Naive thymus-derived CD8-positive, alpha-beta T cell (primary cell): ENCODE results near the gene GPC6. TPM values are rescaled to one million over a fixed set of nuclear protein-coding genes. Genes with fewer than 3 reads are reported as not detected.

Source experiments
- ATAC-seq, 2 donors: fragments of 150-1000 bp; cut with Tn5 transposase in 1 of 2; sonication (Bioruptor Pico), chemical (Tn5 transposase) in 1 of 2; 1 replicate in 1 of 2; 2 replicates in 1 of 2; pipeline ENCODE4 v1.10.0; 2021; ENCODE audit warnings: mild to moderate bottlenecking in 2 of 2, moderate library complexity in 2 of 2
- POLR2A ChIA-PET: fragments of 350-600 bp; sonication (Branson Sonifier 250); formaldehyde crosslinking; loops from one replicate; lab custom pipeline; 2021; ENCODE audit warnings: antibody characterized with exemption; lab: Charles Lee
- DNase-seq, 10 donors: peaks; one replicate each; pipeline versions ENCODE4 v3.0.0 to v3.0.0-alpha.2; 2020 to 2022
- H3K27ac Mint-ChIP-seq, 10 donors: one replicate each; pipeline ENCODE4 v1.8.0; 2020 to 2022; ENCODE audit warnings: mild to moderate bottlenecking in 10 of 10, mixed read lengths in 10 of 10, moderate library complexity in 4 of 10, inconsistent platforms in 1 of 10
- H3K27me3 Mint-ChIP-seq, 5 donors: one replicate each; pipeline ENCODE4 v1.8.0; 2021 to 2022; ENCODE audit warnings: mixed read lengths in 5 of 5
- H3K36me3 Mint-ChIP-seq, 3 donors: one replicate each; pipeline ENCODE4 v1.8.0; 2020 to 2022; ENCODE audit warnings: mixed read lengths in 3 of 3, mild to moderate bottlenecking in 2 of 3, inconsistent platforms in 1 of 3
- H3K4me1 Mint-ChIP-seq, 4 donors: one replicate each; pipeline ENCODE4 v1.8.0; 2021 to 2022; ENCODE audit warnings: mixed read lengths in 4 of 4
- H3K4me3 Mint-ChIP-seq, 10 donors: one replicate each; pipeline ENCODE4 v1.8.0; 2020 to 2022; ENCODE audit warnings: mild to moderate bottlenecking in 10 of 10, mixed read lengths in 10 of 10, moderate library complexity in 6 of 10, inconsistent platforms in 1 of 10
- H3K9me3 Mint-ChIP-seq, 9 donors: one replicate each; pipeline ENCODE4 v1.8.0; 2020 to 2022; ENCODE audit warnings: mixed read lengths in 9 of 9, mild to moderate bottlenecking in 3 of 9, inconsistent platforms in 1 of 9, moderate library complexity in 1 of 9
- polyA plus RNA-seq, 3 donors: library from polyadenylated mRNA; unstranded; fragments of 300-500 nt; fragmentation: Illumina TruSeq; gene quantifications; one replicate each; pipeline ENCODE4 v1.2.3, GENCODE V29; 2021
- total RNA-seq, 8 experiments: library from RNA in 2 of 8; stranded (reverse) in 2 of 8; gene quantifications; one replicate each; pipeline ENCODE4 v1.2.3 and lab custom pipeline; 2021 to 2026

GPC6 gene
- total and polyA plus RNA-seq, 5 experiments from 2014 or later, result not detected

GRCh38 chr13:93769607-93770006 lies 543.0 kb downstream of the GPC6 start:
- Mint-ChIP-seq H3K9me3 (no peaks in the 10 kb centered on the region), H3K4me1 (peaks cover 0 to 1% (median 0%) of the 10 kb centered on the region in 4 donors), H3K4me3 (no peak overlapping the region), H3K27ac (no peak overlapping the region), H3K27me3 (peaks cover 0 to 10% (median 2%) of the 10 kb centered on the region in 5 donors), H3K36me3 (no peaks in the 10 kb centered on the region)
- POLR2A ChIA-PET, result no interaction called here
- DNase-seq (no peak), ATAC-seq (no peak)

- DNase-seq (no peak), ATAC-seq (no peak)
- Mint-ChIP-seq H3K4me1 (peaks cover 0 to 1% (median 0%) of the 10 kb centered on the region in 4 donors), H3K9me3 (no peaks in the 10 kb centered on the region), H3K27ac (no peak overlapping the region), H3K4me3 (no peak overlapping the region), H3K27me3 (peaks cover 0 to 10% (median 2%) of the 10 kb centered on the region in 5 donors), H3K36me3 (no peaks in the 10 kb centered on the region)
- POLR2A ChIA-PET, result no interaction called here
Observed at GRCh38 chr13:93771227-93771626, 544.6 kb downstream of the GPC6 start.

GRCh38 chr13:93771782-93772181 lies 545.2 kb downstream of the GPC6 start:
- Mint-ChIP-seq H3K4me3 (no peak overlapping the region), H3K27ac (no peak overlapping the region), H3K9me3 (no peaks in the 10 kb centered on the region), H3K36me3 (no peaks in the 10 kb centered on the region), H3K27me3 (peaks cover 0 to 10% (median 2%) of the 10 kb centered on the region in 5 donors), H3K4me1 (peaks cover 0 to 1% (median 0%) of the 10 kb centered on the region in 4 donors)
- DNase-seq (no peak), ATAC-seq (no peak)
- POLR2A ChIA-PET, result no interaction called here

DNA sequence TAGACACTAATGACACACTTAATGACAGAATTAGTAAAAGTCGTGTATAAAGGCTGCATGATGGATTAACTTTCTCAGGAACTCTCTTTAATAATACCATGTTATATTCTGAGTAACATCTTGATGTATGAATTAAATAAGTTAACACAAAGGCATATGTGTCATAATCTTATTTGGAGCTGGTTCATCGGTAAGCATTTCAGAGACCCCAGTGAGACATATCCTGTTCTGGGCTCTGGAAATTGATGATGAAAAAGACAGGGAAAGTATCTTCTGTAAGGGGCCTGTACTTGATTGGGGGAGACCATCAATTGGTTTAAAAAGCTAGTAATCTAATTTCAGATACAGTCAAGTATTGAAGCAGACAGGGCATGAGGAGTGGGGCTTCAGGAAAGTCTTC lies 547.9 kb downstream of the GPC6 start:
- Mint-ChIP-seq H3K27me3 (peaks cover 0 to 6% (median 2%) of the 10 kb centered on the region in 5 donors), H3K4me3 (no peak overlapping the region), H3K4me1 (no peaks in the 10 kb centered on the region), H3K9me3 (no peaks in the 10 kb centered on the region), H3K36me3 (no peaks in the 10 kb centered on the region), H3K27ac (no peak overlapping the region)
- POLR2A ChIA-PET, result no interaction called here
- no peak for DNase-seq
- no peak for ATAC-seq

- no peaks in the 10 kb centered on the region for H3K4me1 Mint-ChIP-seq
- no peak for DNase-seq
- POLR2A ChIA-PET, result no interaction called here
- no peaks in the 10 kb centered on the region for H3K9me3 Mint-ChIP-seq
- ATAC-seq, result no peak
- H3K4me3 Mint-ChIP-seq, result no peak overlapping the region
- no peak overlapping the region for H3K27ac Mint-ChIP-seq
- H3K36me3 Mint-ChIP-seq, result no peaks in the 10 kb centered on the region
- H3K27me3 Mint-ChIP-seq, result peaks cover 0 to 5% (median 0%) of the 10 kb centered on the region in 5 donors
Observed at GRCh38 chr13:93775027-93775426, 548.4 kb downstream of the GPC6 start.

DNA sequence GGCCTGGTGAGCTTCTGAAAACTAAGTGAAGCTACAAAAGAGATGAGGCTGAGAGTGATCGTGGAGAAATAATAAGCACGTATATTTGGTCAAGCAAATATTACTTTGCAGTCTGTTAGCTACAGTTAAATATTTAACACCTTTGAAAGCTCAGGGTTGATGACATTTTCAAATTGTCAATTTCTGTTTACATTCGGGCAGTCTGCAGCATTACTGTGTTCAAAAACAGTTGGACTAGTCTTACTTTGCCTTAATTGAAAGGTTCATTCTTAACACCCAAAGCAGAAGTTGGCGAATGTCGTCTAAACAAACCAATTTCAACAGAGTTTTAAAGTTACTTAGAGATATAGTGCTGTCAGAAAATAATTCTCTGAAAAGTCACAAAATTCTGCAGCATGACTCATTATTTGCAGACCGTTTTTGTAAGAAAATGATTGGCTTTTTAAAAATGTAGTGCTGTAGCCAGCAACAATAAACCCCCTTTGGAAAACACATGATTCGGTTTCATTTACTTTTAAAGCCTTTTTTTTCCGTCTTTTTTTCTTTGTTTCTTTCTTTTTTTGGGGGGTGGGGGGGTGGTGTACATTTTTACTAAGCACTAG lies 549.0 kb downstream of the GPC6 start:
- Mint-ChIP-seq H3K9me3 (no peaks in the 10 kb centered on the region), H3K27ac (no peak overlapping the region), H3K4me3 (no peak overlapping the region), H3K4me1 (no peaks in the 10 kb centered on the region), H3K27me3 (peaks cover 0 to 5% (median 0%) of the 10 kb centered on the region in 5 donors), H3K36me3 (no peaks in the 10 kb centered on the region)
- POLR2A ChIA-PET, result no interaction called here
- ATAC-seq (no peak), DNase-seq (no peak)

- POLR2A ChIA-PET, result no interaction called here
- no peaks in the 10 kb centered on the region for H3K36me3 Mint-ChIP-seq
- no peak overlapping the region for H3K4me3 Mint-ChIP-seq
- H3K4me1 Mint-ChIP-seq, result no peaks in the 10 kb centered on the region
- peaks cover 0 to 1% (median 0%) of the 10 kb centered on the region in 9 donors for H3K9me3 Mint-ChIP-seq
- H3K27me3 Mint-ChIP-seq, result peaks cover 0 to 5% (median 0%) of the 10 kb centered on the region in 5 donors
- ATAC-seq, result no peak
- no peak for DNase-seq
- no peak overlapping the region for H3K27ac Mint-ChIP-seq
Observed at GRCh38 chr13:93776936-93777335, 550.3 kb downstream of the GPC6 start.

DNA sequence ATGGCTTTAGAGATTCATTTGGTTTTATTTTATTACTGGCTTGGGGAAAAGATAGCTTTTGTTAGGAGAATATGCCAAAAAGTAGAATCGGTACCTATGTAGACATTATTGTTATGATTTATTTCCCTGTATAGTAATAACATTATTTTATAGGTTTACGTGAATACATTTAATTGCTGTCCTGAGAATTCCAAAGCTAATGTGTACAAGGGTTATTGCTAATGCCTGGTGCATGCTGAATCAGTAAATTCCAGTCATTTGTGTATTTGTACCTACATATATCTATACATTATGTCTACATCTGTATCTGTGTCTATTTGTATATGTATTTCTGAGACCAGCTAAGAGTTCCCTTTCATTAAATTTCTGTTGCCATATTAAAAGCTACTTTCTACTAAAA lies 550.9 kb downstream of the GPC6 start:
- no peak overlapping the region for H3K27ac Mint-ChIP-seq
- DNase-seq (no peak), ATAC-seq (no peak)
- no peaks in the 10 kb centered on the region for H3K4me1 Mint-ChIP-seq
- H3K27me3 Mint-ChIP-seq, result peaks cover 0 to 1% (median 0%) of the 10 kb centered on the region in 5 donors
- POLR2A ChIA-PET, result no interaction called here
- H3K4me3 Mint-ChIP-seq, result no peak overlapping the region
- no peaks in the 10 kb centered on the region for H3K36me3 Mint-ChIP-seq
- peaks cover 0 to 4% (median 0%) of the 10 kb centered on the region in 9 donors for H3K9me3 Mint-ChIP-seq

GRCh38 chr13:93778548-93778947 lies 551.9 kb downstream of the GPC6 start:
- no peak overlapping the region for H3K4me3 Mint-ChIP-seq
- POLR2A ChIA-PET, result no interaction called here
- no peak for DNase-seq
- peaks cover 0 to 14% (median under 1%) of the 10 kb centered on the region in 9 donors for H3K9me3 Mint-ChIP-seq
- H3K36me3 Mint-ChIP-seq, result no peaks in the 10 kb centered on the region
- no peak for ATAC-seq
- H3K27me3 Mint-ChIP-seq, result peaks cover 0 to 10% (median 0%) of the 10 kb centered on the region in 5 donors
- no peak overlapping the region for H3K27ac Mint-ChIP-seq
- no peaks in the 10 kb centered on the region for H3K4me1 Mint-ChIP-seq

GRCh38 chr13:93784191-93784590 lies 557.6 kb downstream of the GPC6 start:
- peaks cover 0 to 19% (median 2%) of the 10 kb centered on the region in 9 donors for H3K9me3 Mint-ChIP-seq
- POLR2A ChIA-PET, result no interaction called here
- no peak for ATAC-seq
- no peak overlapping the region for H3K27ac Mint-ChIP-seq
- no peak overlapping the region for H3K4me3 Mint-ChIP-seq
- H3K27me3 Mint-ChIP-seq, result peaks cover 0 to 19% (median 5%) of the 10 kb centered on the region in 5 donors
- H3K4me1 Mint-ChIP-seq, result no peaks in the 10 kb centered on the region
- DNase-seq, result no peak
- H3K36me3 Mint-ChIP-seq, result no peaks in the 10 kb centered on the region

DNA sequence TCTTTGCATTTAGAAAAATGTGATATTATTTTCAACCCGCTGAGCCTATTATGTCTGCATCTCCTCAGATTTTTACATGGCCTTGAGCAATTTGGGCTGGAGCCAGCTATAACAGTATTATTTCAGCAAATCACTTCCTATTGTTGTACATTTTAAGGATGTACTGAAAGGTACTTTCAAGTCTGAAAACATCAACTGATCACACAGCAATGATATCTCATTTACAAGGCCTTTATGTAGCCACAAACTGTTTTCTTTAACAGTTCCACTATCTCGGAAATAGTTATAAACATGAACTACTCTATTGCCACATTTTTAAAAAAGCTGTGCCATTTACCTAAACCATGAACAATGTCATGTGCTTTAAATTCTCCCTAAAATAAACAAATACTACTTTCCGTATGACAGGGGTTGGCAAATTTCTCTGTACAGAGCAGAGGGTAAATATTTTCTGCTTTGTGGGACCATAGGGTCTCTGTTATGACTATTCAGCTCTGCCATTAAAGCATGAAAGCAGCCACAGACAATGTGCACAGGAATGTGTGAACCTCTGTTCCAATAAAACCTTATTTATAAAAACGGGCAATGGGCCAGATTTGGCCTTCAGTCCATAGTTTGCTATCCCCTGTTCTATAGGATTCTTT lies 560.4 kb downstream of the GPC6 start:
- POLR2A ChIA-PET, result no interaction called here
- no peaks in the 10 kb centered on the region for H3K36me3 Mint-ChIP-seq
- H3K27me3 Mint-ChIP-seq, result peaks cover 0 to 19% (median 5%) of the 10 kb centered on the region in 5 donors
- H3K27ac Mint-ChIP-seq, result no peak overlapping the region
- H3K4me1 Mint-ChIP-seq, result no peaks in the 10 kb centered on the region
- H3K4me3 Mint-ChIP-seq, result no peak overlapping the region
- no peak for DNase-seq
- H3K9me3 Mint-ChIP-seq, result peaks cover 0 to 19% (median 2%) of the 10 kb centered on the region in 9 donors
- ATAC-seq, result no peak

GRCh38 chr13:93788456-93788855 lies 561.8 kb downstream of the GPC6 start:
- no peak overlapping the region for H3K4me3 Mint-ChIP-seq
- H3K4me1 Mint-ChIP-seq, result no peaks in the 10 kb centered on the region
- H3K27me3 Mint-ChIP-seq, result peaks cover 0 to 10% (median 2%) of the 10 kb centered on the region in 5 donors
- peaks cover 0 to 6% (median 0%) of the 10 kb centered on the region in 9 donors for H3K9me3 Mint-ChIP-seq
- no peak overlapping the region for H3K27ac Mint-ChIP-seq
- H3K36me3 Mint-ChIP-seq, result no peaks in the 10 kb centered on the region
- DNase-seq (no peak), ATAC-seq (no peak)
- POLR2A ChIA-PET, result no interaction called here

DNA sequence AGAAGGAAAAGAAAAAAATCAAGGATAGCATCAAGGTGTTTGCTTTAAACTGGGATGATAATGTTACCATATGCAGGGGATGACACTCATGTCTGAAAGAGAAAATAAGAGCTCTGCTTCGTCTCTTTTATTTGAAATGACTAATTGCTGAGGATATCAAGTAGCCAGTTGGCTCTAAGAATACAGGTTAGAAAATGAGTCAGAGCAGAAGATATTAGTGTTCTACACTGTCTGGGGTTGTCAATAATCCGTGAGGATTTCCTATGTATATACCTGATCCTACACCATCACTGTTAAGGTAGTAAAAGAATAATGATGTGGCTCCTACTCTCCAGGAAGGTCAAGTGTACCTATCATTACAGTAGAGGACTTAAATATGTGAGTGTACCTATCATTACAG lies 562.5 kb downstream of the GPC6 start:
- no peak for ATAC-seq

More for the DNA sequence above, 562.5 kb downstream of the GPC6 start:
- POLR2A ChIA-PET, result no interaction called here
- Mint-ChIP-seq H3K4me3 (no peak overlapping the region), H3K9me3 (peaks cover 0 to 2% (median 0%) of the 10 kb centered on the region in 9 donors), H3K4me1 (no peaks in the 10 kb centered on the region), H3K27ac (no peak overlapping the region), H3K36me3 (no peaks in the 10 kb centered on the region), H3K27me3 (peaks cover 0 to 5% (median 0%) of the 10 kb centered on the region in 5 donors)
- no peak for DNase-seq
